Measurements from ENCODE around the gene MRPL38.
"Not testable (repeated sequence)": the region's sequence is repeated elsewhere in the genome, so short reads cannot be mapped to it uniquely, and the experiment has no call there.

The MRPL38 gene

DNA sequence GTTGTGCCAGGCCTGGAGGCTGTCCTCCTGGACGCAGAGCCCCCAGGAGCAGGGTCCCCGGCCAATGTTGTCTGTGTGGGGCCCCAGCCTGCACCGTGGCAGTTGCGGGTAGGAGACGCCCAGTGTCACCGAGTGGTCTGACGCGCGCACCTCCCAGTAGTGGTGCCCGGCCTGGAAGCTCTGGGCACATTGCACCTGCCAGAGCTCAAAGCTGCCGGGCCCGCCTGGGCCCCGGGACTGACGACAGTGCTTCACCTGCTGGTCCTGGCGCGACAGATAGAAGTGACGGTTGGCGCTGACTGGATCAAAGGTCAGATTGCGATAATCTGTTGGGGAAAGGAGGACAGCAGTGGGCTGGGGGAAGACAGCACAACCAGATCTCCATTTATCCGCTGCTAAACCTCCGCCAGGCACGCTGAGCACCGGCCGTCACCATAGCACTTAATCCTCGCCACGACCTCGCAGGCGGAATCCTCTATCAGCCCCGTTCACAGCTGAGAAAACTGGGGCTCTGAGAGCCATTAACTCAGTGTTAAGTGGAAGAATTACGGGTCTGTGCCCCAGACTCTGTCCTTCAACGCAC is 13.6 kb downstream of the MRPL38 start:
- no peak overlapping the region for H3K27ac ChIP-seq
- no peak for TF ChIP-seq ZFX (IDR thresholded peaks at IDR 0.05)
- TF ChIP-seq, protein P1, sequence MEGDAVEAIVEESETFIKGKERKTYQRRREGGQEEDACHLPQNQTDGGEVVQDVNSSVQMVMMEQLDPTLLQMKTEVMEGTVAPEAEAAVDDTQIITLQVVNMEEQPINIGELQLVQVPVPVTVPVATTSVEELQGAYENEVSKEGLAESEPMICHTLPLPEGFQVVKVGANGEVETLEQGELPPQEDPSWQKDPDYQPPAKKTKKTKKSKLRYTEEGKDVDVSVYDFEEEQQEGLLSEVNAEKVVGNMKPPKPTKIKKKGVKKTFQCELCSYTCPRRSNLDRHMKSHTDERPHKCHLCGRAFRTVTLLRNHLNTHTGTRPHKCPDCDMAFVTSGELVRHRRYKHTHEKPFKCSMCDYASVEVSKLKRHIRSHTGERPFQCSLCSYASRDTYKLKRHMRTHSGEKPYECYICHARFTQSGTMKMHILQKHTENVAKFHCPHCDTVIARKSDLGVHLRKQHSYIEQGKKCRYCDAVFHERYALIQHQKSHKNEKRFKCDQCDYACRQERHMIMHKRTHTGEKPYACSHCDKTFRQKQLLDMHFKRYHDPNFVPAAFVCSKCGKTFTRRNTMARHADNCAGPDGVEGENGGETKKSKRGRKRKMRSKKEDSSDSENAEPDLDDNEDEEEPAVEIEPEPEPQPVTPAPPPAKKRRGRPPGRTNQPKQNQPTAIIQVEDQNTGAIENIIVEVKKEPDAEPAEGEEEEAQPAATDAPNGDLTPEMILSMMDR (conservative IDR thresholded peaks at IDR 0.05): no peak

- no peak overlapping the region for H3K27ac ChIP-seq
- TF ChIP-seq, protein P1 (conservative IDR thresholded peaks at IDR 0.05): no peak
- no peak for TF ChIP-seq ZFX (IDR thresholded peaks at IDR 0.05)
Observed at GRCh38 chr17:75889454-75889853, 15.2 kb downstream of the MRPL38 start.

- no peak for TF ChIP-seq ZFX (IDR thresholded peaks at IDR 0.05)
- TF ChIP-seq, protein P1 (conservative IDR thresholded peaks at IDR 0.05): no peak
- H3K27ac ChIP-seq: no peak overlapping the region
Observed at GRCh38 chr17:75888484-75888883, 16.2 kb downstream of the MRPL38 start.

DNA sequence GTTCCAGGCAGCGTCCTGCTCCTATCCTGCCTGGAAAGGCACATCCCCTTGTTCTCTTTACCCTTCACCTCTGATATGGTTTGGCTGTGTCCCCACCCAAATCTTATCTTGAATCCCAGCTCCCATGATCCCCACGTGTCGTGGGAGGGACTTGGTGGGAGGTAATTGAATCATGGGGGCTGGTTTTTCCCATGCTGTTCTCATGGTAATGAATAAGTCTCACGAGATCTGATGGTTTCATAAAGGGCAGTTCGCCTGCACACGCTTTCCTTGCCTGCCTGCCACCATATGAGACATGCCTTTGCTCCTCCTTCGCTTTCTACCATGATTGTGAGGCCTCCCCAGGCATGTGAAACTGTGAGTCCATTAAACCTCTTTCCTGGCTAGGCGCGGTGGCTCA is 18.8 kb downstream of the MRPL38 start:
- not testable (repeated sequence) for H3K27ac ChIP-seq

DNA sequence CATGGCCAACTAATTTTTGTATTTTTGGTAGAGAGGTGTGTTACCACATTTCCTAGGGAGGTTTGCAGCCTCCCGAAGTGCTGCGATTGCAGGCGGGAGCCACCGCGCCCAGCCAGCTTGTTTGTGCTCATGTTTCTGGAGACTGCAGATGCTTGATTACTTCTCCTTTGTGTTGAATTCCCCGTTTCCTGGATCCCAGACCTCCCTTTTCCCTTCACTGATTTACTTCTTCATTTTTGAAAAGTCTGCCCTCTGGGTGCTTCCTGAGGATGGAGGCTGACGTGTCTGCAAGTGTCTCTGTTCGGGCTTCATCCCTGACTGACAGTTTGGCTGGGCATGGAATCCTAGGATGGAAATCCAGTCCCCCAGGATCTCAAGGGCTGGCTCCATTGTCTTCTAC is 19.3 kb downstream of the MRPL38 start:
- H3K27ac ChIP-seq: no peak overlapping the region
- TF ChIP-seq, protein P1 (conservative IDR thresholded peaks at IDR 0.05): no peak
- no peak for TF ChIP-seq ZFX (IDR thresholded peaks at IDR 0.05)

GRCh38 chr17:75881678-75882454 is 22.8 kb downstream of the MRPL38 start:
- TF ChIP-seq, protein P1 (conservative IDR thresholded peaks at IDR 0.05): no peak
- TF ChIP-seq ZFX (IDR thresholded peaks at IDR 0.05): no peak
- no peak overlapping the region for H3K27ac ChIP-seq

GRCh38 chr17:75880266-75880665 is 24.4 kb downstream of the MRPL38 start:
- no peak for TF ChIP-seq ZFX (IDR thresholded peaks at IDR 0.05)
- TF ChIP-seq, protein P1 (conservative IDR thresholded peaks at IDR 0.05): no peak
- H3K27ac ChIP-seq: no peak overlapping the region
